ELR (cell line): Measurements from ENCODE around the gene ZMIZ1.

Source experiments
- DNase-seq: peaks from one replicate; pipeline ENCODE4 v3.0.0-alpha.2; 2015; ENCODE audit warnings: low read depth

Gene ZMIZ1

GRCh38 chr10:79155301-79156081, 86.7 kb downstream of the ZMIZ1 start:
- DNase-seq: peak; percentile 80

DNA sequence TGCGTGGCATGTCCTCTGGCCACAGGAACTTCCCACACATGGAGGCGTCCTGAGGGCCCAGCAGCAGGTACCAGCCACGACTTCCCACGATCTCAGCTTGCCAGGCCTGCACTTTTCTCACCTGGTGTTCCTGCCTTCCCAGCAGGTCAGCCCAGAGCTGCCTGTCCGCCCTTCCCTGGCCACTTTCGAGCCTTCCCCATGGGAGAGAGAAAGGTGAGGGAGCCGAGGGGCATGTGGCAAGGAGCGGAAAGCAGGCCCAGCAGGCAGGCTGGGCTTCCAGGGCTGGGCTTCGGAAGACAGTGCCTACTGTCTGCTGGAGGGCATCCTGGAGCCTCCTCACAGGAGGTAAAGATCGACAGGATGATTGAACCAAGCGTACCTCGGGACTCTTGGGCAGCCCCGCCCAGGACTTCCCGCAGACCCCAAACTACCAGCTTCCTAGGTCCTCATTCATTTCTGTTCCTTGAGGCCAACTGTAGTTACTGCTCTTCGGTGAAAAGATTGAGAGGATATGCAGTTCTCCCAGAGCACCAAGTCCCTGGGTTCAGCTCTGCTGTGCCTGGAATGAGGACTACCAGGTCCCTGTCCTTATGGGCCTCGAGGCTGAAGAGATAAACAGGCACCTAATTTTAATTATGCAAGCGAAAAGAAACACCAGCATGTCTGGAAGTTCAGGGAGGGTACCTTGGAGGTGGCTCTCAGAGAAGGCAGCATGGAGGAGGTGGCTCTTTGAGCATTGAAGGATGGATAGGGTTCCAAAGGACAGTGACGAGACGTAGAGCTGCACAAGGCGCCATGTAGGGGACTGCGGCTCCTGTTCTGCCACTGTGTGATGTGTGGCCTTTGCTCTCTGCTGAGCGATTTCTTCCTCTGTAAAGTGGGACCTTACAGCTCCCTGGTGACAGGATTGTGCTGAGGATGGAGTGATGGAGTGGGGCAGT, 87.8 kb downstream of the ZMIZ1 start:
- no peak for DNase-seq

GRCh38 chr10:79158004-79158340, 89.2 kb downstream of the ZMIZ1 start:
- DNase-seq: no peak

DNA sequence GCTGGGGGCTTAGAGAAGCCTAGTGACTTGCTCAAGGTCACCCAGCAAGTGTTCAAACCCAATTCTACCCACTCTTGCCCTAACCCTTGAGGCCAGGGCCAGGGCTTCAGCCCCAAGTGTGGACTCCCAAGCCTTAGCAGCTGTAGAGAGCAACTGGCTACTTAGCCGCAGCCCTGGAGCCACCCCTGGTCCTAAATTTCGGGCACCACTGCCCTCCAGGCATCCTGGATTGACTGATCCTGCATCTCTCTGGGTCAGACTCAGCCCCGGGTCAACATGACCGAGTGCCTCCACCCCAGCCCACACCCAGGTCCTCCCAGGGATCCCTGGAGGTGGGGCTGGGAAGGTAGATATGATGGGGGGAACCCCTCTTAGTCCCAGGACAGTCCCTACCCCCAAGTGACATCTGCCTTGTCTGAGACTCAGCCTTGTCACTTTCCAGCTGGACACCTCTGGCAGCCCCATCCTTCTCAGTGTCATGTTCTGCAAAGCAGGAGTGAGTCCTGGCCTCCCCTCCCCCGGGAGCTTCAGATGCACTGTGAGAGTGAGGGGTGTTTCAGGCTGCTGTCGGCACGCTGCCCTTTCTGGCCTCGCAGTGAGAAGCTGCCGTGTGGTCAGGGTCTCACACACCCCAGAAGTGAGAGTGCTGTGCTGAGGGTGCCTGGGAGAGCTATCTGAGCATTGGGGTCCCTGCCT, 89.8 kb downstream of the ZMIZ1 start:
- DNase-seq: no peak

- DNase-seq: peak; percentile 95
These were observed 90.4 kb downstream of the ZMIZ1 start for GRCh38 chr10:79159141-79159651.

GRCh38 chr10:79159785-79160184, 91.0 kb downstream of the ZMIZ1 start:
- no peak for DNase-seq

DNA sequence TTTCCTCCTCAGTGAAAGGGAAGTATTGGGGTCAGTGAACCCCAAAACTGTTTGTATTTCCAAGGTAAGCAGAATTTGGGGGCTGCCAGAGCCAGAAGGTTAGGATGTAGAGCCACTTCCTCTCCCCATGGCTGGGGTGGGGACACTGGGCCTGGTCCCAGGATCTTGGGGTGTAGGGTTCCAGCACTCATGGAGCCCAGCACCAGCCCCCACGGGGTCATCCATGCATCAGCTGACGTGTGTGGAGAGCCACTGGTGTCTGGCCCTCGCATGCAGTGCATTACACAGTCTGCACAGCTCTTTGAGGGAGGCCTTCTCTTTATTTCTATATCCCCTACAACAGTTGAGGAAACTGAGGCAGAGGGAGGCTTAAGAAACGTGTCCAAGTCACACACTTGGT, 91.4 kb downstream of the ZMIZ1 start:
- no peak for DNase-seq

GRCh38 chr10:79161557-79161956, 92.8 kb downstream of the ZMIZ1 start:
- DNase-seq: no peak

GRCh38 chr10:79162022-79162421, 93.3 kb downstream of the ZMIZ1 start:
- no peak for DNase-seq

DNA sequence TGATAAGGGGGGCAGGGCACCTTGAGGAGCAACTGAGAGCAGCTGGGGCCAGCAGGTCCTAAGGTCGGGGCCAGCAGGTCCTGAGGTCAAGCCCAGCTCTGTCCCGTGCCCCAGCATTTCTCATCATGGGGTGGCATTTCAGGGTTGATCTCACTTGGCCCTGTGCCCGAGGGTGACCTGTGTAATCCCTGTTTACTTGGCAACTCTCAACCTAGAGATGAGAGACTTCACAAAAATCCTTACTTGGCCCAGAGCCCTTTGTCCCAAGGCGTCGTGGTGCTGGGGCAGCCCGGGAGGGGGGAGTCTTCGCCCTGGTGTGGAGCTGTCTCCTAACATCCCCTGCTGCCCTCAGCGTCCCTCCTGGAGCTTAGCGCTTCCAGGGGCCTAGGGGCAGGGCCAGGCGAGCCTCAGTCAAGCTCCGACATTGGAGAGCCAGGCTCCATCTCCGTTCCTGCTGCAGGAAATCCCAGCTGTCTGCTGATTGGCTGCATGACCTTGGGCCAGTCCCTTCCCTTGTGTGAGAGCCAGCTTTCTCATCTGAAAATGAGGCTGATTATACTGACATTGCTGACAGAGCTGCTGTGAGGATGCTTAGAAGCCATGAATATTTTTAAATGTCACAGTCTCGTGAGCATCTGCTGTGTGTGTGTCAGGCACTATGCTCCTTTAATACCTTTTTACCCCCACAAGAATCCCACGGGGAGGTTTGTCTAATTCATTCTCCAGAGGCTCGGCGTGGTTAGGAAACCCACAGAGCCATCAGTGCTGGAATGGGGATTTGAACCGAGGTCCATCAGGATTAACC, 94.3 kb downstream of the ZMIZ1 start:
- peak; percentile 77 for DNase-seq

DNA sequence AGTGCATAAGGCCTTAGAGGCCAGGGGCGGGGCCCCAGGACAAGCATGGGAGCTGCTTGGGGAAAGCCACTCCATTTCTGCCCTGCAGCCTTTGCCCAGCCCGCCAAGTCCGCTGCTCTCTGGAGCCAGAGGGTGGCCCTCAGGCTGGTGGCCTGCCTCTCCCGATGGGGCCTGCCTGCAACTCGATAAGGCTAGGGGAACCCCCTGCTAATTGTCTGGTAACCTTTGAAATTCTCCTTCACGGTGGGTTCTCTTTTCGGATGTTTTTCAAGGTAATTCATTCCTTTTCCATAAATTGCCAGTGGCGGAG, 94.9 kb downstream of the ZMIZ1 start:
- no peak for DNase-seq

DNA sequence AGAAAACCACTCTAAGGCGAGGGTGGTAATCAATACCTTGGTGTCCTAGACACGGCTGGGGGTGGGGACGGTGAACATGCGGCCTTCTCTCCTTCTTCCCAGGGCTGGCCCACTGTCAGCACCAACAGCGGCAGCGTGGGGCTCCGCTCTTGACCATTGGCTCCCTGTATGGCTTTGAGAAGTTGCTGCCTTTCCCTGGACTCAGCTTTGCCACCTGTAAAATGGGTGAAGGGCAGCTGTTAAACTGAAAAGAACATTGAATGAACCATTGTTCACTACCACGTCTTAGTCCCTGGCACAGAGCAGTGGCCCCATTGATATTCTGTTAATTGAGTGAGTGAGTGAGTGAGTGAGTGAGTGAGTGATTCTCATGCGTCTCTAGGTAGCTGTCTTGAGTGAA, 95.3 kb downstream of the ZMIZ1 start:
- DNase-seq: no peak

- DNase-seq: no peak
These were observed 96.5 kb downstream of the ZMIZ1 start for GRCh38 chr10:79165070-79165778.

GRCh38 chr10:79166312-79166721, 97.6 kb downstream of the ZMIZ1 start:
- no peak for DNase-seq

- no peak for DNase-seq
These were observed 98.0 kb downstream of the ZMIZ1 start for GRCh38 chr10:79166741-79167140.

DNA sequence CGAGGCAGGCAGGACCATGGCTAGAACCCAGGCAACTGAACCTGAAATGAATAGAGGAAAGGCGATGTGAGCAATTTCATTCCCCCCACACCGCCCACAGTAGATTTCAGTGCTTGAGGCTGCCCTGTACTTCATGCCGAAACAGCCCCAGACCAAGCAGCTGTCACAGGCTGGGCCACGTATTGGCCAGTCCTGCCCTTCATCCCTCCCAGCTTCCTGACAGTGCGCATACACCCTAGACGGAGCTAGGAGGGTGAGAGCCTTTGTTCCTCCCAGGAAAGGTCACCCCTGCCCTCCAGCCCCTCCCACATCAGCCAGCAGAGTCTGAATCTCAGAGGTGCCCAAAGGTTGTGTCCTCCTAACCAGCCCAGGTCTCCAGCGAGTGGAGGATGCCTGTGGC, 98.8 kb downstream of the ZMIZ1 start:
- no peak for DNase-seq

DNA sequence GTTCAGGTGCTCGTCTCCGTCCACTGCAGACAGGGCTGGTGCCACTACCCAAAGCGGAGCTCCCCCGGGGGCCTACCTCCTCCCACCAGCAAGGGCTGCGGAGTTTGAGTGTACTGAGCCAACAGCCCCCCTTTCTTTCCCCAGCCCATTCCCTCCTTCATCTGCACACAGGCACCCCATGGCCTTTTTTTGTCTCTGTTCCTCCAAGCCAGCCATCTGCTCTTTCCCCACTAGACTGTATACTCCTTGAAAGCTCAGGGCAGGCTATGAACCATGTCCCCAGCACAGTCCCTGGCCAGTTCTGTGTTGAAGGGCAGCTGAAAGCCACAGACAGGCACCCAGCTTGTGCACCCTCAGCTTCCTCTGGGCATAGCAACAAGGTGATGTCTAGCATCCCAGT, 99.4 kb downstream of the ZMIZ1 start:
- DNase-seq: no peak

DNA sequence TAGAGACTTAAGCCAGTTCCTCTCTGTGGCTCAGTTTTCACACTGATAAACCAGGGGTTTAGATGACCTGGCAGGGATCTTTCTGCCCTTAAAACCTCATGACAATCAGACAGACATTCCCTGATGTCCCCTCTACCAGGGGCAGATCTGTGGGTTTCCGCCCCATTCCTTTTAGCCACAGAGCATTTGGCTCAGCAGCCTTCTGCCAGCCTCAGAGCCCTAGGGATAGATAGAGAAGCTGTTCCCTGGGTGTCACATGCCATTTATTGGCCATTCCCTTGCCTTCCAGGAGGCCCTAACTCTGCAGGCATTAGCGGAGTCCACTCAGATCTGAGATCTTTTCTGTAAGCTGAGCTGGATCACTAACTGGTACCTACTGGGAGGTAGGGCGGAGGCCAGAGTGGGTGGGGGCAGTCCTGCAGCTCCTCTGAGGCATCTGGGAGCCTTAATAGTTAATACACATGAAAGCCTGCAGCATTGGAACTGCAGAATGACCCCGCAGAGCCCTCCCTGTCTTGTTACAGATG, 101.5 kb downstream of the ZMIZ1 start:
- DNase-seq: no peak

DNA sequence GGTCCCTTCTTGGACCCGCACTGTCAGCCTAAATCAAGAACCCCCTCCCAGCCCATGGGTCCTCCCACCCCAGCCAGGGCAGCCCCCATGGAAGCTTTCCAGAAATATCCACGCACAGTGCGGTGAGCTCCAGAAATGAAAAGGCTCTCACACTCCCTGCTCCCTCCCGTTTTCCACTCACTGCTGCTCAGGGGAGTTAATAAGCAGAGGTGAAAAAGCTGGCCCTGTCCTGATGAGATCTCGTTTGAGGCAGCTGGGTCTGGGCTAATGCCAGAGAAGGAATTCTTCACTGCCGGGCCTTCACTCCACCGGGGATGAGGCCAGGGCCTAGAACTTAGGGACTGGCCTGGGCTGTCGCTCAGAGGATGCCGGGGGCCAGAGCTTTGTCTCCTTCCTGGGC, 102.2 kb downstream of the ZMIZ1 start:
- no peak for DNase-seq

GRCh38 chr10:79171504-79171903, 102.7 kb downstream of the ZMIZ1 start:
- DNase-seq: no peak

- no peak for DNase-seq
These were observed 104.1 kb downstream of the ZMIZ1 start for GRCh38 chr10:79172881-79173280.
